GM12878 (cell line): ENCODE measurements around the gene TEX9. TPM values are rescaled to one million over a fixed set of nuclear protein-coding genes. Genes with fewer than 3 reads are reported as not detected.

Experiments
- ATAC-seq: fragments of 200-7000 bp; cut with Tn5 transposase; 3 replicates; pipeline ENCODE4 v1.9.1; 2020; ENCODE audit warnings: mild to moderate bottlenecking, moderate library complexity
- BruUV-seq: library from RNA; stranded (reverse); fragments of 400-500 nt; replicated peaks from 2 replicates; lab custom pipeline; 2021; lab: Mats Ljungman, UMichigan
- CTCF ChIA-PET: fragments of 300-600 bp; sonication (Branson Sonifier 250); formaldehyde crosslinking; extraction: SDS; loops from one replicate; lab custom pipeline; 2021; ENCODE audit warnings: inconsistent platforms; lab: Yijun Ruan, JAX
- POLR2A ChIA-PET: fragments of 350-600 bp; formaldehyde crosslinking; extraction: SDS; loops from one replicate; lab custom pipeline; 2021; ENCODE audit warnings: inconsistent platforms; lab: Charles Lee
- RAD21 ChIA-PET: fragments of 300-600 bp; sonication (Branson Sonifier 250); formaldehyde crosslinking; loops from one replicate; lab custom pipeline; 2023; ENCODE audit warnings: antibody characterized with exemption; ENCODE audit not compliant: unreplicated experiment; lab: Charles Lee
- SMC1A ChIA-PET: fragments of 300-600 bp; sonication (Branson Sonifier 250); formaldehyde crosslinking; loops from one replicate; lab custom pipeline; 2023; ENCODE audit not compliant: unreplicated experiment, uncharacterized antibody; lab: Charles Lee
- DNase-seq: peaks from one replicate; pipeline ENCODE4 v3.0.0-alpha.2; 2011; ENCODE audit warnings: low read depth, low spot score
- FAIRE-seq: peaks from 3 replicates; lab custom pipeline; 2011; peaks lifted over from hg19 to GRCh38; lab: Jason Lieb, UNC
- H2AFZ ChIP-seq: 2 replicates; pipeline ENCODE4 v1.6.0; 2011; ENCODE audit warnings: low read depth, low read length, control low read depth; ENCODE audit not compliant: control insufficient read depth
- H3K27ac ChIP-seq: 2 replicates; pipeline ENCODE4 v1.5.1; 2011; ENCODE audit warnings: control low read depth; ENCODE audit not compliant: control insufficient read depth, insufficient read depth
- H3K27me3 ChIP-seq, 2 experiments: replicated peaks in 1 of 2; 2 replicates each; pipeline versions ENCODE4 v1.6.0 to v1.6.1; 2011; ENCODE audit warnings: low read length in 1 of 2; ENCODE audit not compliant: control insufficient read depth in 2 of 2, insufficient read depth in 2 of 2
- H3K36me3 ChIP-seq, 2 experiments: 2 replicates each; pipeline ENCODE4 v1.5.1; 2011; ENCODE audit warnings: low read length in 1 of 2; ENCODE audit not compliant: control insufficient read depth in 2 of 2, insufficient read depth in 2 of 2
- H3K4me1 ChIP-seq: 2 replicates; pipeline ENCODE4 v1.6.1; 2011; ENCODE audit warnings: mild to moderate bottlenecking, low read length, moderate library complexity, mixed read lengths; ENCODE audit not compliant: control insufficient read depth, insufficient read depth
- H3K4me2 ChIP-seq: 2 replicates; pipeline ENCODE4 v1.6.0; 2011; ENCODE audit warnings: control low read depth; ENCODE audit not compliant: control insufficient read depth, insufficient read depth
- H3K4me3 ChIP-seq: fragments of 200-600 bp; sonication (generic); 2 replicates; pipeline ENCODE4 v1.5.1; 2016
- H3K79me2 ChIP-seq: 2 replicates; pipeline ENCODE4 v1.6.0; 2011; ENCODE audit warnings: low read length; ENCODE audit not compliant: control insufficient read depth, insufficient read depth
- H3K9ac ChIP-seq: 2 replicates; pipeline ENCODE4 v1.8.0; 2011; ENCODE audit warnings: low read length, control low read depth, mixed read lengths; ENCODE audit not compliant: control insufficient read depth, insufficient read depth
- H3K9me3 ChIP-seq: replicated peaks from 3 replicates; pipeline ENCODE4 v1.5.1; 2011; ENCODE audit warnings: mild to moderate bottlenecking, low read length; ENCODE audit not compliant: control insufficient read depth, insufficient read depth
- H4K20me1 ChIP-seq: 2 replicates; pipeline ENCODE4 v1.6.0; 2011; ENCODE audit not compliant: control insufficient read depth, insufficient read depth
- CBFB ChIP-seq: IDR thresholded peaks from 2 replicates; pipeline ENCODE4 v1.6.1; 2016; ENCODE audit warnings: antibody characterized with exemption, low read depth
- EED ChIP-seq: sonication (generic); IDR thresholded peaks from 2 replicates; pipeline ENCODE4 v1.6.1; 2016; ENCODE audit warnings: antibody characterized with exemption, low read depth
- HDGF ChIP-seq: fragments of 450-650 bp; IDR thresholded peaks from 2 replicates; pipeline ENCODE4 v1.6.1; 2016; ENCODE audit warnings: antibody characterized with exemption
- NFIC ChIP-seq: IDR thresholded peaks from 2 replicates; pipeline ENCODE4 v1.6.1; 2012; ENCODE audit warnings: low read depth, mild to moderate bottlenecking, inconsistent platforms, low read length, moderate library complexity
- NFYB ChIP-seq: IDR thresholded peaks from 2 replicates; pipeline ENCODE4 v1.6.1; 2011; ENCODE audit warnings: low read depth, mild to moderate bottlenecking, low read length, improper control_type of control experiment, moderate library complexity; ENCODE audit not compliant: insufficient read depth
- NR2C2 ChIP-seq: IDR thresholded peaks from 2 replicates; pipeline ENCODE4 v1.6.1; 2011; ENCODE audit warnings: borderline replicate concordance, low read depth; ENCODE audit not compliant: control insufficient read depth, insufficient read length
- POU2F2 ChIP-seq: IDR thresholded peaks from 3 replicates; pipeline ENCODE4 v1.6.1; 2011; ENCODE audit warnings: low read depth, mild to moderate bottlenecking, low read length, borderline replicate concordance
- SUPT20H ChIP-seq: IDR thresholded peaks from 2 replicates; pipeline ENCODE4 v1.6.1; 2011; ENCODE audit warnings: low read depth, mild to moderate bottlenecking, low read length, moderate library complexity, borderline replicate concordance; ENCODE audit not compliant: control insufficient read depth
- SUZ12 ChIP-seq: fragments of 200-600 bp; sonication (generic); IDR thresholded peaks from one replicate; pipeline ENCODE4 v1.6.1; 2018; ENCODE audit warnings: antibody characterized with exemption, mild to moderate bottlenecking; ENCODE audit not compliant: unreplicated experiment
- WGBS: methylation state at CpG from one replicate; pipeline ENCODE4 v1.1.6; 2016; ENCODE audit warnings: low lambda C conversion rate; ENCODE audit not compliant: insufficient replicate concordance, insufficient coverage; ENCODE audit errors: missing lambda C conversion rate; 5-methylcytosine and 5-hydroxymethylcytosine counted together
- in situ Hi-C: fragments of 300-500 bp; cut with MboI; formaldehyde crosslinking; loops from 9 replicates; pipeline ENCODE4 v1.14.3; 2018; ENCODE audit warnings: mixed read lengths
- intact Hi-C: fragments of 100-400 bp; cut with micrococcal nuclease; formaldehyde crosslinking; loops from one replicate; pipeline ENCODE4 v1.14.2; 2022; ENCODE audit not compliant: unreplicated experiment
- polyA plus RNA-seq, 11 experiments: library from polyadenylated mRNA; depleted of rRNA in 4 of 11; unstranded in 6 of 11; stranded (reverse) in 5 of 11; fragments of >200 nt; fragmentation: Nextera tagmentation in 4 of 11; fragmentation: Illumina TruSeq in 1 of 11; extraction: Ambion mirVana in 4 of 11; extraction: Trizol in 1 of 11; gene quantifications; 1 replicate in 1 of 11; 2 replicates in 10 of 11; pipeline versions ENCODE4 v1.2.1 to v1.2.3, GENCODE V29; 2011 to 2016; ENCODE audit warnings: inconsistent platforms in 2 of 11, missing spikeins in 2 of 11, low read depth in 1 of 11
- total RNA-seq, 4 experiments: library from RNA; depleted of rRNA in 3 of 4; stranded (reverse); fragments of >200 nt in 3 of 4; fragmentation: Illumina TruSeq in 1 of 4; extraction: Trizol in 1 of 4; gene quantifications; 2 replicates each; pipeline versions ENCODE4 v1.2.1 to v1.2.3, GENCODE V29; 2013 to 2021

The TEX9 gene
- total and polyA plus RNA-seq, 10 of the 15 experiments (the other 5 are each of a cell fraction or from before 2014, with no cell fraction given) = 9.0 to 155 (median 70.0) TPM

DNA sequence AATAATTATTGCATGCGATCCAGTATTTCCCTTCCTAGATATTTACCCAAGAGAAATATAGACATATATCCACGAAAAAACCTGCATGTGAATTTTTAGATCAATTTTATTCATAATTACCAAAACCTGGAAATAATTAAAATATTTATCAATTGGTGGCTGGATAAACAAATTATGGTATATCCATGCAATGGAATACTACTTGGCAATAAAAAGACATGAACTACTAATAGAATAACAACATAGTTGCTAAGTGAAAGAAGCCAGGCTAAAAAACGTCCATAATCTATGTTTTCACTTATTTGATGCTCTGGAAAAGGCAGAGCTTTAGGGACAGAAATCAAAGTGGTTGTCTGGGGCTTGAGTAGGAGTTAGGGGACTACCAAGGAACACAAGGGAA is 20.7 kb downstream of the TEX9 start:
- no peaks in the 10 kb centered on the region for H4K20me1 ChIP-seq
- no peak overlapping the region for H2AFZ ChIP-seq
- intact Hi-C loops = no loop called here
- no peak overlapping the region for H3K4me2 ChIP-seq
- RAD21 ChIA-PET = no interaction called here
- POLR2A ChIA-PET = no interaction called here
- in situ Hi-C loops = no loop called here
- CTCF ChIA-PET = no interaction called here
- TF ChIP-seq NR2C2 (no peak), SUZ12 (no peak), NFIC (no peak), CBFB (no peak), HDGF (no peak), SUPT20H (no peak), NFYB (no peak), POU2F2 (no peak), EED (no peak)
- BruUV-seq = no TSS peak
- FAIRE-seq (no peak), DNase-seq (no peak), ATAC-seq (no peak)
- H3K9ac ChIP-seq = no peak overlapping the region
- WGBS = 92% methylated on average over 3 of the region's 3 CpGs
- no peak overlapping the region for H3K4me3 ChIP-seq
- SMC1A ChIA-PET = no interaction called here
- H3K27ac ChIP-seq = no peak overlapping the region
- peaks cover 3% of the 10 kb centered on the region for H3K79me2 ChIP-seq
- peaks cover 0 to 11% of the 10 kb centered on the region in 2 experiments; a peak in 2 of 4 replicates for H3K36me3 ChIP-seq
- H3K4me1 ChIP-seq = no peaks in the 10 kb centered on the region
- no peaks in the 10 kb centered on the region for H3K27me3 ChIP-seq
- no peaks in the 10 kb centered on the region; the same call in 2 of the 3 replicates for H3K9me3 ChIP-seq
